Trophoblast cell (in vitro differentiated cells and primary cell): ENCODE data around the gene PLCG1.

Experiments used
- DNase-seq, 2 donors: peaks; one replicate each; pipeline ENCODE4 v3.0.0-alpha.2; 2016
- H2AFZ ChIP-seq: 2 replicates; pipeline ENCODE4 v1.6.1; 2013; ENCODE audit warnings: low read length, moderate library complexity, mild to moderate bottlenecking; ENCODE audit not compliant: insufficient read depth, poor library complexity
- H2AK5ac ChIP-seq: 2 replicates; pipeline ENCODE4 v1.6.1; 2013; ENCODE audit warnings: mild to moderate bottlenecking, low read length
- H2BK120ac ChIP-seq: 2 replicates; pipeline ENCODE4 v1.6.1; 2013; ENCODE audit warnings: low read length, mild to moderate bottlenecking, moderate library complexity; ENCODE audit not compliant: insufficient read depth, poor library complexity
- H2BK12ac ChIP-seq: 2 replicates; pipeline ENCODE4 v1.6.1; 2013; ENCODE audit warnings: mild to moderate bottlenecking, low read length, moderate library complexity
- H2BK5ac ChIP-seq: 2 replicates; pipeline ENCODE4 v1.6.1; 2013; ENCODE audit warnings: low read length, low read depth, moderate library complexity, mild to moderate bottlenecking; ENCODE audit not compliant: poor library complexity
- H3K14ac ChIP-seq: 2 replicates; pipeline ENCODE4 v1.6.1; 2013; ENCODE audit warnings: mild to moderate bottlenecking, low read length
- H3K18ac ChIP-seq: 2 replicates; pipeline ENCODE4 v1.6.1; 2013; ENCODE audit warnings: mild to moderate bottlenecking, low read length
- H3K23ac ChIP-seq: 2 replicates; pipeline ENCODE4 v1.6.1; 2013; ENCODE audit warnings: low read length
- H3K27ac ChIP-seq: 2 replicates; pipeline ENCODE4 v1.5.1; 2013; ENCODE audit warnings: low read depth, mild to moderate bottlenecking, inconsistent platforms, low read length, moderate library complexity
- H3K27me3 ChIP-seq: 2 replicates; pipeline ENCODE4 v1.6.1; 2013; ENCODE audit warnings: inconsistent platforms, mild to moderate bottlenecking, low read length, moderate library complexity; ENCODE audit not compliant: insufficient read depth
- H3K36me3 ChIP-seq, 2 experiments: 1 replicate in 1 of 2; 2 replicates in 1 of 2; pipeline ENCODE4 v1.6.1; 2013; ENCODE audit warnings: low read length in 2 of 2, mild to moderate bottlenecking in 2 of 2, moderate library complexity in 1 of 2; ENCODE audit not compliant: insufficient read depth in 2 of 2, control insufficient read depth in 1 of 2
- H3K4ac ChIP-seq: 2 replicates; pipeline ENCODE4 v1.6.1; 2013; ENCODE audit warnings: low read depth, mild to moderate bottlenecking, low read length, moderate library complexity
- H3K4me1 ChIP-seq, 2 experiments: 1 replicate in 1 of 2; 2 replicates in 1 of 2; pipeline ENCODE4 v1.6.1; 2013; ENCODE audit warnings: low read length in 2 of 2, mild to moderate bottlenecking in 2 of 2, moderate library complexity in 1 of 2; ENCODE audit not compliant: insufficient read depth in 2 of 2, control insufficient read depth in 1 of 2
- H3K4me2 ChIP-seq: 2 replicates; pipeline ENCODE4 v1.6.1; 2013; ENCODE audit warnings: inconsistent platforms, mild to moderate bottlenecking, low read length, moderate library complexity
- H3K4me3 ChIP-seq: 2 replicates; pipeline ENCODE4 v1.5.1; 2013; ENCODE audit warnings: mild to moderate bottlenecking, low read depth, low read length, inconsistent platforms
- H3K79me1 ChIP-seq: one replicate; pipeline ENCODE4 v1.6.1; 2013; ENCODE audit warnings: low read length
- H3K79me2 ChIP-seq: 2 replicates; pipeline ENCODE4 v1.6.1; 2013; ENCODE audit warnings: low read length, mild to moderate bottlenecking; ENCODE audit not compliant: control insufficient read depth, insufficient read depth, poor library complexity
- H3K9ac ChIP-seq: 2 replicates; pipeline ENCODE4 v1.6.1; 2013; ENCODE audit warnings: mild to moderate bottlenecking, low read length
- H3K9me3 ChIP-seq: 2 replicates; pipeline ENCODE4 v1.6.1; 2013; ENCODE audit warnings: low read depth, mild to moderate bottlenecking, control low read depth, inconsistent platforms, low read length; ENCODE audit not compliant: insufficient read depth
- H4K12ac ChIP-seq: 2 replicates; pipeline ENCODE4 v1.6.1; 2013; ENCODE audit warnings: low read depth, mild to moderate bottlenecking, low read length, moderate library complexity
- H4K8ac ChIP-seq: 2 replicates; pipeline ENCODE4 v1.6.1; 2013; ENCODE audit warnings: low read depth, mild to moderate bottlenecking, low read length, moderate library complexity
- H4K91ac ChIP-seq: one replicate; pipeline ENCODE4 v1.6.1; 2013; ENCODE audit warnings: low read depth, mild to moderate bottlenecking, low read length, moderate library complexity
- WGBS: extraction: QIAGEN DNeasy Blood & Tissue Kit; methylation state at CpG from one replicate; pipeline ENCODE4 v1.1.7; 2013; ENCODE audit warnings: missing lambda C conversion rate; ENCODE audit not compliant: insufficient read length, insufficient coverage; ENCODE audit errors: extremely low coverage; 5-methylcytosine and 5-hydroxymethylcytosine counted together

PLCG1 gene

DNA sequence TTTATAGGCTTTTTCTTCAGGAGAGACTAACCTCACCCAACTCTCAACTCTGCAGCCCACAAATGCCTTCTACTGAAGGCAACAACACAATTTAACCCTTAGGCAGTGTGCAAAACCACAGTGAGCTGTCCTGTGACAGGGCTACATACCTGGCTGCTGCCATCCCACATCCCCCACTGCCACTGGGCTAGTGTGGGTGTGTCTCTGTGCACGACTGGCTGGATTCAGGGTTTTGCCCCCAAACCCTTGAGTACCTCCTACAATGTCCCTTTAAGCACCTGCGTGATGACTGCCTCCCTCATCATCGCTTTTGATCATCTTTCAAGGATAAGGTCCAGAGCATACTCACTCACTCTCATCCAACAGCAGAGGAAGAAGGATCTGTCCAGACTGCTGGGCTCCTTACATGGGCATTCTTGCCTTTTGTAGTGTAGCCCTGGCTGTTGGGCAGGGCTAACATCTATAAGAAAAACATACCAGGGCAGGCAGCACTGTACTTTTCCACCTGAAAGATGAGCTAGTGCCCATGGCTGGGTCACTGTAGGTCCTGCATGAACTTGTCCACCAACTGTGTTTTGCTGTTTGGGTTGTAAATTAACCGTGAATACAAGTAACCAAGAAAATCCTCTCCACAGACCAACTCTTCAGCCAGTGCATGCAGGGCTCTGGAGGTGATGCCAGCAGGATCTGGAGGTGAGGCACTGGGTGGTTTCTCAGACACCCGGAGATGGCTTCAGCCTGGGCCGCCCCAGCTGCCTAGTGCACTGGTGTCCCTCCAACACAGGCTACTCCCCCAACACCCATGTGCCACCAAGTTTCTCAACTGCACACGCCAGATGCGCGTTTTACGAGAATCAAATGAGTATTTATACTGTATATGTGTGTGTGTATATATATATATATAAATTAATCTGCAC lies 45.2 kb downstream of the PLCG1 start:
- H3K79me1 ChIP-seq: no peaks in the 10 kb centered on the region
- no peak overlapping the region for H2AK5ac ChIP-seq
- no peak overlapping the region for H3K27ac ChIP-seq
- no peak overlapping the region for H3K18ac ChIP-seq
- no peak for DNase-seq
- no peak overlapping the region for H3K23ac ChIP-seq
- no peaks in the 10 kb centered on the region for H3K79me2 ChIP-seq
- H2BK12ac ChIP-seq: no peak overlapping the region
- no peak overlapping the region for H2BK5ac ChIP-seq
- H3K14ac ChIP-seq: no peak overlapping the region
- peaks cover 0 to 3% of the 10 kb centered on the region in 2 experiments for H3K36me3 ChIP-seq
- H3K4ac ChIP-seq: no peak overlapping the region
- H4K91ac ChIP-seq: no peak overlapping the region
- H3K4me1 ChIP-seq: peaks cover 0 to 1% of the 10 kb centered on the region in 2 experiments
- no peak overlapping the region for H3K4me2 ChIP-seq
- H3K9me3 ChIP-seq: peaks cover 2% of the 10 kb centered on the region
- H2AFZ ChIP-seq: no peak overlapping the region
- H3K4me3 ChIP-seq: no peak overlapping the region
- H2BK120ac ChIP-seq: no peak overlapping the region
- H4K8ac ChIP-seq: no peak overlapping the region
- no peak overlapping the region for H4K12ac ChIP-seq
- no peaks in the 10 kb centered on the region for H3K27me3 ChIP-seq
- H3K9ac ChIP-seq: no peak overlapping the region
- no CpG with 5 or more reads among the region's 10 CpGs for WGBS

DNA sequence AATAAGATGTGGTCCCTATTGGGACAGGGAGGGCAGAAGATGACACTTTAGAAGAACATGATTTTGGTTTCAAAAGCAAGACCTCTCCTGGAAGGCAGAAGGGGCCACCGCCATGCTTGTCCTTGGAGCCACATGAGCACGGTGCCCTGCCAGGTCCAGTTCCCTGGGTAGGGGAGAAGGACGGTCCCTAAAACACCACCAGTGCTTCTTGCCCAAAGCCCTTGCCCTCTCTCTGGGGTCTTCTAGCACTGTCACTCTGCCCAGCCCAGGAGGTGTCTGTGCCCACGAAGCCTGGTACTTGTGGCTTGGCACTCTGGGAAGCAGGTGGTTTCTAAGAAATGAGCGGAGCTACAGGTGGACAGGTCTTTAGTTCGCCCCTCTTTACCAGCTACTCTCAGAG lies 46.0 kb downstream of the PLCG1 start:
- Histone ChIP-seq H3K4me1 (no peaks in the 10 kb centered on the region), H3K4ac (no peak overlapping the region), H3K27ac (no peak overlapping the region), H2AK5ac (no peak overlapping the region), H3K4me3 (no peak overlapping the region), H2BK5ac (no peak overlapping the region), H3K36me3 (peaks cover 0 to 3% of the 10 kb centered on the region in 2 experiments), H4K91ac (no peak overlapping the region), H2AFZ (no peak overlapping the region), H3K9ac (no peak overlapping the region), H3K14ac (no peak overlapping the region), H3K23ac (no peak overlapping the region), H4K12ac (no peak overlapping the region), H4K8ac (no peak overlapping the region), H3K27me3 (no peaks in the 10 kb centered on the region), H2BK12ac (no peak overlapping the region), H3K9me3 (peaks cover 2% of the 10 kb centered on the region), H3K79me2 (no peaks in the 10 kb centered on the region), H3K18ac (no peak overlapping the region), H2BK120ac (no peak overlapping the region), H3K4me2 (no peak overlapping the region), H3K79me1 (no peaks in the 10 kb centered on the region)
- no CpG with 5 or more reads among the region's 6 CpGs for WGBS
- no peak for DNase-seq

DNA sequence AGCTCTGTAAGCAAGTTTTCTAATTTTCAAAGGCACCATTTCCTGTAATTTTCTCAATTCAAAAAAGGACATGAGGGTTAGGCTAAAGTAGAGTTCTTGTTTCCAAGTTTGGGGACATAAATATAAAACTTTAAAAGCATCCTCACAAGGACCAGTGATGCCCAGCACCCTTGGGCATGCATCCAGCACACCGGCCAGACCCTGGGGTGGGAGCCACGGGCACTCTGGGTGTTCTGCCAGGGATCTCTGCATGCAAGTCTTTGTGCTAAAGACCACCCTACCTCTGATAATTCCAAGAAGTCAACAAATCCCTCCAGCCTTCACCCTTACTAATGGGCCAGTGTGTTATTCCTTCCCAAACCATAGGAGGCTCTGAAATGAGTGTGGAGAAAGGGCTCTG lies 46.5 kb downstream of the PLCG1 start:
- no peak overlapping the region for H3K18ac ChIP-seq
- H4K12ac ChIP-seq: no peak overlapping the region
- no peak overlapping the region for H3K4ac ChIP-seq
- no peak overlapping the region for H3K23ac ChIP-seq
- no peaks in the 10 kb centered on the region for H3K79me2 ChIP-seq
- no peak for DNase-seq
- H3K27ac ChIP-seq: no peak overlapping the region
- no peaks in the 10 kb centered on the region for H3K79me1 ChIP-seq
- H4K8ac ChIP-seq: no peak overlapping the region
- no peak overlapping the region for H3K14ac ChIP-seq
- no CpG with 5 or more reads among the region's 2 CpGs for WGBS
- no peak overlapping the region for H2AK5ac ChIP-seq
- no peak overlapping the region for H3K4me2 ChIP-seq
- peaks cover 2% of the 10 kb centered on the region for H3K9me3 ChIP-seq
- no peak overlapping the region for H2AFZ ChIP-seq
- peaks cover 0 to 3% of the 10 kb centered on the region in 2 experiments for H3K36me3 ChIP-seq
- H3K9ac ChIP-seq: no peak overlapping the region
- H2BK12ac ChIP-seq: no peak overlapping the region
- no peaks in the 10 kb centered on the region for H3K4me1 ChIP-seq
- no peak overlapping the region for H3K4me3 ChIP-seq
- H2BK5ac ChIP-seq: no peak overlapping the region
- H3K27me3 ChIP-seq: no peaks in the 10 kb centered on the region
- H4K91ac ChIP-seq: no peak overlapping the region
- no peak overlapping the region for H2BK120ac ChIP-seq

DNA sequence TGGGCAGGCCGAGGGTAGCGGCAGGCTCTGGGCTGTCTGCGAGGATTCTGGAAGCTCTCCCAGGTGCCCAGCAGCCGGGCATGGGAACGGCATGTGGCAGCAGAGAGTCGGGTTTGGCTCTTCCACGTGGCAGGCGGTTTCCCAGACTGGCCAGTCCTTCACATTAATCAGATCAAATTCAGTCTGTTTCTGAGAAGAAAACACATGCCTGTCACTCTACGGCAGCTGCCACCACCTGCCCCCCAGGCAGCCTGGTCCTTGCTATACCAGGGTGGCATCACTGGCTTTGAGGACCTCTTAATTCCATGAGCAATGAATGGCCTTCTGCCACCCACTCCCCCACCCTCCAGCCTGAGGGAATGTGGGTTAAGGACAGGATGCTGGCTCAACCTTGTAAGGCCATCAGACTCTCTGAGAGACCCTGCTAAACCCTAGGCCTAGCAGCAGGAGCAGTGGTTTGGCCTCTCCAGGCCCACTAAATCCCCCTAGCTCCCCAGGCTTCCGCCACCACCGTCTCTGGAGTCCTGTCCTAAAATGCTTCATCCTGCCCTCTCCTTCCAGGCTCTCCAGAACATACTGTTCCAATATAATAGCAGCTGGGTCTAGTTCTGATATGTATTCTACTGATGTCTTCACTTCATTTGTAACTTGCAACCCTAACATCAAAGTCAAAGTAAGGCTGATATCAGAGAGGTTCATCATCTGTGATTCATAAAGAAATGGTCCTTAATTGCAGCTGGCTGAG lies 47.8 kb downstream of the PLCG1 start:
- no CpG with 5 or more reads among the region's 11 CpGs for WGBS

More for the DNA sequence above, 47.8 kb downstream of the PLCG1 start:
- Histone ChIP-seq H3K4ac (no peak overlapping the region), H4K12ac (no peak overlapping the region), H2BK120ac (no peak overlapping the region), H2AFZ (no peak overlapping the region), H3K4me1 (no peaks in the 10 kb centered on the region), H4K91ac (no peak overlapping the region), H3K36me3 (no peaks in the 10 kb centered on the region), H3K9ac (no peak overlapping the region), H3K14ac (no peak overlapping the region), H3K18ac (no peak overlapping the region), H2AK5ac (no peak overlapping the region), H4K8ac (no peak overlapping the region), H3K9me3 (peaks cover 2% of the 10 kb centered on the region), H3K4me3 (no peak overlapping the region), H3K27me3 (no peaks in the 10 kb centered on the region), H2BK5ac (no peak overlapping the region), H3K4me2 (no peak overlapping the region), H3K23ac (no peak overlapping the region), H2BK12ac (no peak overlapping the region), H3K79me2 (no peaks in the 10 kb centered on the region), H3K27ac (no peak overlapping the region), H3K79me1 (no peaks in the 10 kb centered on the region)
- DNase-seq: no peak
